Measurements from ENCODE around the gene GATAD2A.
A peak's percentile ranks its signal among the peaks of the same experiment; 100 is the strongest.

Gene GATAD2A

DNA sequence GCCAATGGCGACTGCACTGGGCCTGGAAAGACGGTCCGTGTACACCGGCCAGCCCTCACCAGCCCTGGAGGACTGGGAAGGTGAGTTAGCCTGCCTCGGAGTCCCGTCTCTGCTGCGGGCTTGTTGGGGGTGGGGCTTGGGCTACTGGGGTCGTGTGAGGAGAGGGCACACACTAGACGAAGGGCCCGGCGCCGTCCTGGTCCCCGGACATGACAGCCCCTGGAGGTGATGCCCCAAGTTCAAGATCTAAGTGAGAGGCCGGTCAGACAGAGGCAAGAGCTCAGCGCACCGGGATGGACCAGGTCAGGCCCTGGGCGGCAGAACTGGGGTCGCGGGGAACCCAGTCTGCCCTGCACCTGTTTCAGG, 134.2 kb downstream of the GATAD2A start:
- DNase-seq (peak in 1 of 2 donors; percentile 25), ATAC-seq (no peak)
- H3K4me3 Mint-ChIP-seq, result peak overlapping the region in 1 of 2 donors; percentile 68
- H3K9me3 Mint-ChIP-seq, result no peaks in the 10 kb centered on the region
- H3K27ac Mint-ChIP-seq, result no peak overlapping the region
- peaks cover 55% of the 10 kb centered on the region for H3K4me1 Mint-ChIP-seq
- peaks cover 25% of the 10 kb centered on the region for H3K27me3 Mint-ChIP-seq

- DNase-seq (peak; percentile 60 to 67), ATAC-seq (peak; percentile 27)
- Mint-ChIP-seq H3K27ac (no peak overlapping the region), H3K9me3 (no peaks in the 10 kb centered on the region), H3K4me1 (peaks cover 55% of the 10 kb centered on the region), H3K4me3 (peak overlapping the region; percentile 71 to 85), H3K27me3 (peaks cover 25% of the 10 kb centered on the region)
These were observed 134.7 kb downstream of the GATAD2A start for GRCh38 chr19:19540064-19540714.

DNA sequence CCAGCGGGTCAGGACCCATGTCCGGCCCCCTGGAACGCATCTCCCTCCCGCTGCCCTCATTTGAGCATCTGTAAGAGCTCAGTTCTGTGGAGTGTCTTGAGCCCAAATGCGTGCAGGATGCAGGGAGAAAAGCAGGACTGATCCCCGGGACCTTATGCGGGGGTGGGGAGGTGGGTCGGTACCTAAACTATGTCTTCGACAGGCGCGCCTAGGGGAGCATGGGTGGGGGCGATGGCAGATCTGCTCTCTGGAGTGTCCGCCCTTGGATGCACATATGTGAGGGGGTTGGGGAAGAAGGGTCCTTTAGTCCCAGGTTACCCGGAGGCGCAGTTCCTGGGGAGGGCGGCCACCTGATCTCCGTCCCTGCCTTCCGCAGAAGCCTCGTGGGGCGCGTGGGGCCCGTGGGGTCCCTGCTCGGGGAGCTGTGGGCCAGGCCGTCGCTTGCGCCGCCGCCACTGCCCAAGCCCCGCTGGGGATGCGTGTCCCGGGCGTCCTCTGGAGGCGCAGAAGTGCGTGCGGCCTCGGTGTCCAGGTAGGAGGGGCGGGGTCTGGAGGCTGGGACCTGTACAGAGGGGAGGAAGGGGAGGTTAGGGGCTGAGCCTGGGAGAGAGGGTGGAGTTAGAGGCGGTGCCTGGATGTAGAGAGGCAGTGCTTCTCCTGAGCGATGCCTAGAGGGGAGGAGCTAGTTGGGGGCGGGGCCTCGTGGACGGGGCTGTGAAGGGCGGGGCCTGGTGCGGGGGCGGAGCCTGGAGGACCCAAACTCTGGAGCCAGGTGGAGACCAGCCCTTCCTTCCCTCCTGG, 135.4 kb downstream of the GATAD2A start:
- Mint-ChIP-seq H3K27me3 (peaks cover 25% of the 10 kb centered on the region), H3K27ac (peak overlapping the region in 1 of 2 donors; percentile 71), H3K9me3 (no peaks in the 10 kb centered on the region), H3K4me3 (peak overlapping the region; percentile 71 to 85), H3K4me1 (peaks cover 55% of the 10 kb centered on the region)
- ATAC-seq (peak; percentile 82), DNase-seq (peak; percentile 74 to 76)

- H3K27ac Mint-ChIP-seq, result no peak overlapping the region
- H3K9me3 Mint-ChIP-seq, result no peaks in the 10 kb centered on the region
- DNase-seq (no peak), ATAC-seq (no peak)
- peak overlapping the region; percentile 71 to 85 for H3K4me3 Mint-ChIP-seq
- peaks cover 25% of the 10 kb centered on the region for H3K27me3 Mint-ChIP-seq
- peaks cover 54% of the 10 kb centered on the region for H3K4me1 Mint-ChIP-seq
These were observed 136.1 kb downstream of the GATAD2A start for GRCh38 chr19:19541616-19542015.

- DNase-seq (no peak), ATAC-seq (no peak)
- H3K4me3 Mint-ChIP-seq, result no peak overlapping the region
- no peak overlapping the region for H3K27ac Mint-ChIP-seq
- H3K9me3 Mint-ChIP-seq, result no peaks in the 10 kb centered on the region
- H3K4me1 Mint-ChIP-seq, result peaks cover 47% of the 10 kb centered on the region
- H3K27me3 Mint-ChIP-seq, result peaks cover 20% of the 10 kb centered on the region
These were observed 137.0 kb downstream of the GATAD2A start for GRCh38 chr19:19542507-19542906.

DNA sequence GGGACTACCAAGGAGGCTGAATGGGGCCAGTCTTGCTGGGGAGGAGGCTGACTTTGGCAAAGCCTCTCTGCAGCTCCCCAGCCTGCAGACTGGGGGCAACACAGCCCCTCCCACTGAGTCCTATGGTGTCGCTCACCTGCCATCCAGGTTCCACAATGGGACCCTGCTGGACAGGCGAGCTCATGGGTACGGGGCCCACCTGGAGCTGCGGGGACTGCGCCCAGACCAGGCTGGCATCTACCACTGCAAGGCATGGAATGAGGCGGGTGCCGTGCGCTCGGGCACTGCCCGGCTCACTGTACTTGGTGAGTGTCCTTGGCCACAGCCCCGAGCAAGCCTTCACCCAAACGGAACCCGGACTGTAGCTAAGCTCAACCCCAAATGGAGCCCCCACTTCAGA, 137.6 kb downstream of the GATAD2A start:
- no peak for ATAC-seq
- H3K4me3 Mint-ChIP-seq, result no peak overlapping the region
- H3K27ac Mint-ChIP-seq, result no peak overlapping the region
- peaks cover 41% of the 10 kb centered on the region for H3K4me1 Mint-ChIP-seq
- no peaks in the 10 kb centered on the region for H3K9me3 Mint-ChIP-seq
- DNase-seq, result no peak
- H3K27me3 Mint-ChIP-seq, result peaks cover 15% of the 10 kb centered on the region

GRCh38 chr19:19543640-19544039, 138.2 kb downstream of the GATAD2A start:
- no peak for ATAC-seq
- DNase-seq, result no peak
- Mint-ChIP-seq H3K27ac (no peak overlapping the region), H3K4me1 (peaks cover 37% of the 10 kb centered on the region), H3K27me3 (peaks cover 12% of the 10 kb centered on the region), H3K9me3 (no peaks in the 10 kb centered on the region), H3K4me3 (no peak overlapping the region)

DNA sequence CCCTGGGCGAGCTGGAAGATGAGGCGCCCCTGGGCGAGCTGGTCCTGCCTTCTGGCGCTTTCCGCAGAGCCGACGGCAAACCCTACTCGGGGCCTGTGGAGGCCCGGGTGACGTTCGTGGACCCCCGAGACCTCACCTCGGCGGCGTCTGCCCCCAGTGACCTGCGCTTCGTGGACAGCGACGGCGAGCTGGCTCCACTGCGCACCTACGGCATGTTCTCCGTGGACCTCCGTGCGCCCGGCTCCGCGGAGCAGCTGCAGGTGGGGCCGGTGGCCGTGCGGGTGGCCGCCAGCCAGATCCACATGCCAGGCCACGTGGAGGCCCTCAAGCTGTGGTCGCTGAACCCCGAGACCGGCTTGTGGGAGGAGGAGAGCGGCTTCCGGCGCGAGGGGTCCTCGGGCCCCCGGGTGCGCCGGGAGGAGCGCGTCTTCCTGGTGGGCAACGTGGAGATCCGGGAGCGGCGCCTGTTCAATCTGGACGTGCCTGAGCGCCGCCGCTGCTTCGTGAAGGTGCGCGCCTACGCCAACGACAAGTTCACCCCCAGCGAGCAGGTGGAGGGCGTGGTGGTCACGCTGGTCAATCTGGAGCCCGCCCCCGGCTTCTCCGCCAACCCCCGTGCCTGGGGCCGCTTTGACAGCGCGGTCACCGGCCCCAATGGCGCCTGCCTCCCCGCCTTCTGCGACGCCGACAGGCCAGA, 138.9 kb downstream of the GATAD2A start:
- Mint-ChIP-seq H3K9me3 (no peaks in the 10 kb centered on the region), H3K27ac (no peak overlapping the region), H3K4me1 (peaks cover 30% of the 10 kb centered on the region), H3K4me3 (no peak overlapping the region), H3K27me3 (peaks cover 4% of the 10 kb centered on the region)
- no peak for ATAC-seq
- DNase-seq, result no peak

GRCh38 chr19:19544954-19545591, 139.6 kb downstream of the GATAD2A start:
- H3K4me1 Mint-ChIP-seq, result peaks cover 23% of the 10 kb centered on the region
- H3K9me3 Mint-ChIP-seq, result no peaks in the 10 kb centered on the region
- H3K27me3 Mint-ChIP-seq, result no peaks in the 10 kb centered on the region
- ATAC-seq (no peak), DNase-seq (no peak)
- H3K4me3 Mint-ChIP-seq, result no peak overlapping the region
- no peak overlapping the region for H3K27ac Mint-ChIP-seq

DNA sequence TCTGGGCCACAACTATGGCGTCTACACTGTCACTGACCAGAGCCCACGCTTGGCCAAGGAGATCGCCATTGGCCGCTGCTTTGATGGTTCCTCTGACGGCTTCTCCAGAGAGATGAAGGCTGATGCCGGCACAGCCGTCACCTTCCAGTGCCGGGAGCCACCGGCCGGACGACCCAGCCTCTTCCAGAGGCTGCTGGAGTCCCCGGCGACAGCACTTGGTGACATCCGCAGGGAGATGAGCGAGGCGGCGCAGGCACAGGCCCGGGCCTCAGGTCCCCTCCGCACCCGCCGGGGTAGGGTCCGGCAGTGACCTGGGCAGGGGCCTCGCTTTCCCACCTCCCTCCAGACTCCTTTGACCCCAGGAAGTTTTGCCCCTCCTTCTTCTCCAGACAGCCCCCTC, 140.2 kb downstream of the GATAD2A start:
- DNase-seq (no peak), ATAC-seq (no peak)
- H3K27ac Mint-ChIP-seq, result no peak overlapping the region
- no peaks in the 10 kb centered on the region for H3K9me3 Mint-ChIP-seq
- H3K4me3 Mint-ChIP-seq, result no peak overlapping the region
- H3K27me3 Mint-ChIP-seq, result no peaks in the 10 kb centered on the region
- peaks cover 19% of the 10 kb centered on the region for H3K4me1 Mint-ChIP-seq

DNA sequence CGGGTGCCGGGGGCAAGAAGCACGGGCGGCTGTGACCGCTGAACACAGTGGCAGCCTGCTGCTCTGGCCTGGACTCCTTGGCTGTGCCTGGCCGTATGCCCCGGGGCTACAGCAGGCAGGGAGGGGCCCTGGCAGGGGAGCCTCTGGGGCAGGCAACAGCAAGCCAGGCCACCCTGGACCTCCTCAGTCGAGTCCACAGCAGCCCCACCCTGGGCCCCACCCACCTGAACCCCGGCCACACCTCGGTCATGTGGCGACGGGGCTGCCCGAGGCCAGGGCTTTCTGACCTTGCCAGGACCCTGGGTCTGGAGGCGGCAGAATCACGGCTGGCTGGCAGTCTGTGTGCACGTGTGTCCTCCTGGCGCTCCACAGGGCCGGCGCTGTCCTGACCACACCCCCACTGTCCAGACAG, 141.3 kb downstream of the GATAD2A start:
- no peak for ATAC-seq
- Mint-ChIP-seq H3K4me1 (peaks cover 9% of the 10 kb centered on the region), H3K9me3 (no peaks in the 10 kb centered on the region), H3K27ac (no peak overlapping the region), H3K27me3 (no peaks in the 10 kb centered on the region), H3K4me3 (no peak overlapping the region)
- no peak for DNase-seq

- no peak overlapping the region for H3K4me3 Mint-ChIP-seq
- ATAC-seq (no peak), DNase-seq (no peak)
- H3K4me1 Mint-ChIP-seq, result no peaks in the 10 kb centered on the region
- no peaks in the 10 kb centered on the region for H3K27me3 Mint-ChIP-seq
- H3K9me3 Mint-ChIP-seq, result no peaks in the 10 kb centered on the region
- no peak overlapping the region for H3K27ac Mint-ChIP-seq
These were observed 142.3 kb downstream of the GATAD2A start for GRCh38 chr19:19547674-19548336.

GRCh38 chr19:19548915-19549759, 143.7 kb downstream of the GATAD2A start:
- Mint-ChIP-seq H3K27me3 (no peaks in the 10 kb centered on the region), H3K27ac (no peak overlapping the region), H3K4me1 (peaks cover 6% of the 10 kb centered on the region), H3K4me3 (no peak overlapping the region), H3K9me3 (no peaks in the 10 kb centered on the region)
- no peak for DNase-seq
- ATAC-seq, result no peak

- Mint-ChIP-seq H3K4me3 (no peak overlapping the region), H3K27ac (no peak overlapping the region), H3K27me3 (no peaks in the 10 kb centered on the region), H3K4me1 (peaks cover 12% of the 10 kb centered on the region), H3K9me3 (no peaks in the 10 kb centered on the region)
- ATAC-seq (no peak), DNase-seq (no peak)
These were observed 144.5 kb downstream of the GATAD2A start for GRCh38 chr19:19549804-19550464.
